ENCODE results near the gene MAPKBP1. TPM values are rescaled to one million over a fixed set of nuclear protein-coding genes. Genes with fewer than 3 reads are reported as not detected.

MAPKBP1 gene
- total RNA-seq, 4 donors from 2014 or later: 35.3 to 64.4 (median 47.7) TPM

- 88 to 96% methylated on average over 6 of the region's 6 CpGs for WGBS, 2 donors
- no peak for DNase-seq (ENCODE audit: low spot score in 2 of 2)
- no peak overlapping the region for H3K4me3 ChIP-seq (ENCODE audit: low read depth, poor library complexity, severe bottlenecking)
- TF ChIP-seq CTCF (IDR thresholded peaks at IDR 0.05) (no peak), POLR2A (IDR thresholded peaks at IDR 0.05) (no peak)
- intact Hi-C loops (cut with DNase I; ENCODE audit: low total_unique reads): no loop called here
These were observed 48.2 kb downstream of the MAPKBP1 start for GRCh38 chr15:41822471-41822870.

GRCh38 chr15:41822957-41823356 is 48.7 kb downstream of the MAPKBP1 start:
- no peak for TF ChIP-seq POLR2A (IDR thresholded peaks at IDR 0.05)
- H3K4me3 ChIP-seq (ENCODE audit: low read depth, poor library complexity, severe bottlenecking): no peak overlapping the region
- DNase-seq (ENCODE audit: low spot score in 2 of 2): no peak
- intact Hi-C loops (cut with DNase I; ENCODE audit: low total_unique reads): no loop called here
- 60 to 61% methylated on average over 3 to 6 of the region's 6 CpGs for WGBS, 2 donors

- WGBS, 2 donors: 96 to 97% methylated on average over 9 to 11 of the region's 11 CpGs
- no peak for DNase-seq (ENCODE audit: low spot score in 2 of 2)
- no peak for TF ChIP-seq CTCF (IDR thresholded peaks at IDR 0.05)
- no peak for TF ChIP-seq POLR2A (IDR thresholded peaks at IDR 0.05)
- no peak overlapping the region for H3K4me3 ChIP-seq (ENCODE audit: low read depth, poor library complexity, severe bottlenecking)
- intact Hi-C loops (cut with DNase I; ENCODE audit: low total_unique reads): no loop called here
These were observed 49.2 kb downstream of the MAPKBP1 start for GRCh38 chr15:41823502-41823901.

GRCh38 chr15:41824062-41824745 is 49.9 kb downstream of the MAPKBP1 start:
- no peak for DNase-seq (ENCODE audit: low spot score in 2 of 2)
- WGBS, 2 donors: 87 to 94% methylated on average over 19 of the region's 19 CpGs
- intact Hi-C loops (cut with DNase I; ENCODE audit: low total_unique reads): no loop called here
- no peak overlapping the region for H3K4me3 ChIP-seq (ENCODE audit: low read depth, poor library complexity, severe bottlenecking)
- TF ChIP-seq POLR2A (IDR thresholded peaks at IDR 0.05) (no peak), CTCF (IDR thresholded peaks at IDR 0.05) (no peak)

GRCh38 chr15:41825145-41825544 is 50.9 kb downstream of the MAPKBP1 start:
- H3K4me3 ChIP-seq (ENCODE audit: low read depth, poor library complexity, severe bottlenecking): no peak overlapping the region
- intact Hi-C loops (cut with DNase I; ENCODE audit: low total_unique reads): no loop called here
- DNase-seq (ENCODE audit: low spot score in 2 of 2): no peak
- WGBS, 2 donors: 81 to 88% methylated on average over 10 of the region's 10 CpGs
- TF ChIP-seq POLR2A (IDR thresholded peaks at IDR 0.05): no peak
- TF ChIP-seq CTCF (IDR thresholded peaks at IDR 0.05): no peak

- DNase-seq (ENCODE audit: low spot score in 2 of 2): no peak
- TF ChIP-seq POLR2A (IDR thresholded peaks at IDR 0.05) (no peak), CTCF (IDR thresholded peaks at IDR 0.05) (no peak)
- no peak overlapping the region for H3K4me3 ChIP-seq (ENCODE audit: low read depth, poor library complexity, severe bottlenecking)
- WGBS, 2 donors: 67 to 72% methylated on average over 13 of the region's 13 CpGs
- intact Hi-C loops (cut with DNase I; ENCODE audit: low total_unique reads): no loop called here
These were observed 51.6 kb downstream of the MAPKBP1 start for GRCh38 chr15:41825572-41826535.
